Liver (tissue), 9 donors: ENCODE measurements around the gene P3H1. TPM values are rescaled to one million over a fixed set of nuclear protein-coding genes. Genes with fewer than 3 reads are reported as not detected.
"Not testable (repeated sequence)": the region's sequence is repeated elsewhere in the genome, so short reads cannot be mapped to it uniquely, and the experiment has no call there.

ENCODE experiments used
- DNase-seq: peaks from one replicate; pipeline ENCODE4 v3.0.0-alpha.2; 2017; ENCODE audit warnings: low spot score
- H3K27ac ChIP-seq, 2 donors: one replicate each; pipeline ENCODE4 v1.7.0; 2013; ENCODE audit warnings: inconsistent platforms in 2 of 2, low read length in 2 of 2, control low read depth in 1 of 2, low read depth in 1 of 2, mild to moderate bottlenecking in 1 of 2
- H3K27me3 ChIP-seq, 4 donors: one replicate each; pipeline versions ENCODE4 v1.6.1 to v1.7.0; 2013; ENCODE audit warnings: low read length in 3 of 4, inconsistent platforms in 1 of 4, mild to moderate bottlenecking in 1 of 4, moderate library complexity in 1 of 4; ENCODE audit not compliant: control insufficient read depth in 4 of 4, insufficient read depth in 4 of 4
- H3K36me3 ChIP-seq, 4 donors: one replicate each; pipeline versions ENCODE4 v1.6.1 to v1.7.0; 2013; ENCODE audit warnings: low read length in 3 of 4, mild to moderate bottlenecking in 3 of 4, low read depth in 1 of 4, moderate library complexity in 1 of 4; ENCODE audit not compliant: control insufficient read depth in 4 of 4, insufficient read depth in 3 of 4
- H3K4me1 ChIP-seq, 4 donors: one replicate each; pipeline versions ENCODE4 v1.6.1 to v1.7.0; 2013; ENCODE audit warnings: low read length in 3 of 4, mild to moderate bottlenecking in 3 of 4, moderate library complexity in 1 of 4; ENCODE audit not compliant: control insufficient read depth in 4 of 4, insufficient read depth in 4 of 4
- H3K4me3 ChIP-seq, 3 donors: one replicate each; pipeline versions ENCODE4 v1.6.1 to v1.7.0; 2013; ENCODE audit warnings: low read length in 3 of 3, control low read depth in 1 of 3, low read depth in 1 of 3, mild to moderate bottlenecking in 1 of 3
- H3K9ac ChIP-seq, 2 donors: one replicate each; pipeline ENCODE4 v1.7.0; 2013; ENCODE audit warnings: low read length in 2 of 2, mild to moderate bottlenecking in 2 of 2, moderate library complexity in 2 of 2, control low read depth in 1 of 2, low read depth in 1 of 2
- H3K9me3 ChIP-seq, 4 donors: one replicate each; pipeline versions ENCODE4 v1.6.1 to v1.7.0; 2013; ENCODE audit warnings: low read length in 3 of 4; ENCODE audit not compliant: control insufficient read depth in 4 of 4
- EGR1 ChIP-seq, 2 donors: IDR thresholded peaks; 2 replicates each; pipeline ENCODE4 v1.6.1; 2016 to 2018; ENCODE audit warnings: antibody characterized with exemption in 2 of 2, low read depth in 2 of 2
- FOXA1 ChIP-seq: IDR thresholded peaks from 2 replicates; pipeline ENCODE4 v1.6.1; 2016; ENCODE audit warnings: antibody characterized with exemption
- FOXA2 ChIP-seq: IDR thresholded peaks from 2 replicates; pipeline ENCODE4 v1.6.1; 2016; ENCODE audit warnings: antibody characterized with exemption
- HNF4A ChIP-seq, 2 donors: conservative IDR thresholded peaks; 2 replicates each; pipeline ENCODE4 v1.6.1; 2016; ENCODE audit warnings: antibody characterized with exemption in 2 of 2, mild to moderate bottlenecking in 2 of 2
- HNF4G ChIP-seq: IDR thresholded peaks from 2 replicates; pipeline ENCODE4 v1.6.1; 2016; ENCODE audit warnings: antibody characterized with exemption
- RAD21 ChIP-seq, 2 donors: IDR thresholded peaks; 2 replicates each; pipeline ENCODE4 v1.6.1; 2016; ENCODE audit warnings: antibody characterized with exemption in 2 of 2, mild to moderate bottlenecking in 2 of 2
- WGBS: extraction: QIAGEN DNeasy Blood & Tissue Kit; methylation state at CpG from one replicate; pipeline ENCODE4 v1.1.7; 2013; 5-methylcytosine and 5-hydroxymethylcytosine counted together
- polyA plus RNA-seq, 2 donors: library from polyadenylated mRNA; stranded (reverse) in 1 of 2; unstranded in 1 of 2; fragments of 200-250 nt in 1 of 2; fragments of >200 nt in 1 of 2; fragmentation: Nextera tagmentation in 1 of 2; extraction: Ambion mirVana in 1 of 2; gene quantifications; one replicate each; pipeline versions ENCODE4 v1.2.1 to v1.2.3, GENCODE V29; 2013 to 2015
- total RNA-seq, 2 donors: library from RNA; depleted of rRNA; stranded (reverse); fragments of >200 nt; gene quantifications; one replicate each; pipeline ENCODE4 v1.2.3, GENCODE V29; 2014
- TF ChIP-seq, protein P1 (sequence below): IDR thresholded peaks from 2 replicates; pipeline ENCODE4 v1.6.1; 2016; ENCODE audit warnings: antibody characterized with exemption
- TF ChIP-seq, protein P2 (sequence below): fragments of 150-350 bp; IDR thresholded peaks from 2 replicates; pipeline ENCODE4 v1.5.1; 2017; ENCODE audit warnings: improper control_type of control experiment, low read depth, low read length; ENCODE audit not compliant: missing input control
- donor health status: healthy.
- donor health status: healthy.
- donor health status: healthy.
- donor health status: healthy.
- donor health status: healthy.

Gene P3H1
- total and polyA plus RNA-seq, 4 donors, result 14.9 to 28.0 (median 22.7) TPM

- no peak overlapping the region for H3K4me3 ChIP-seq
- no peak for DNase-seq
- H3K9me3 ChIP-seq, result no peaks in the 10 kb centered on the region
- no peak for TF ChIP-seq FOXA2
- TF ChIP-seq EGR1 (IDR thresholded peaks at IDR 0.05; ENCODE audit: low read depth in 2 of 2), result no peak
- TF ChIP-seq FOXA1, result no peak
- 95% methylated on average over 3 of the region's 3 CpGs for WGBS
- H3K9ac ChIP-seq, result no peak overlapping the region
- no peaks in the 10 kb centered on the region for H3K27me3 ChIP-seq
- H3K27ac ChIP-seq, result no peak overlapping the region
- peaks cover 0 to 4% (median 0%) of the 10 kb centered on the region in 4 donors for H3K4me1 ChIP-seq
- H3K36me3 ChIP-seq, result peaks cover 0 to 3% (median under 1%) of the 10 kb centered on the region in 4 donors
Measured at GRCh38 chr1:42721926-42722325, 44.9 kb downstream of the P3H1 start.

GRCh38 chr1:42720868-42721267 is 46.0 kb downstream of the P3H1 start:
- H3K27me3 ChIP-seq, result no peaks in the 10 kb centered on the region
- peaks cover 0 to 4% (median 0%) of the 10 kb centered on the region in 4 donors for H3K4me1 ChIP-seq
- no peaks in the 10 kb centered on the region for H3K9me3 ChIP-seq
- TF ChIP-seq HNF4G, result no peak
- TF ChIP-seq FOXA1, result no peak
- TF ChIP-seq, protein P1, sequence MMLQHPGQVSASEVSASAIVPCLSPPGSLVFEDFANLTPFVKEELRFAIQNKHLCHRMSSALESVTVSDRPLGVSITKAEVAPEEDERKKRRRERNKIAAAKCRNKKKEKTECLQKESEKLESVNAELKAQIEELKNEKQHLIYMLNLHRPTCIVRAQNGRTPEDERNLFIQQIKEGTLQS, result no peak
- TF ChIP-seq, protein P2, sequence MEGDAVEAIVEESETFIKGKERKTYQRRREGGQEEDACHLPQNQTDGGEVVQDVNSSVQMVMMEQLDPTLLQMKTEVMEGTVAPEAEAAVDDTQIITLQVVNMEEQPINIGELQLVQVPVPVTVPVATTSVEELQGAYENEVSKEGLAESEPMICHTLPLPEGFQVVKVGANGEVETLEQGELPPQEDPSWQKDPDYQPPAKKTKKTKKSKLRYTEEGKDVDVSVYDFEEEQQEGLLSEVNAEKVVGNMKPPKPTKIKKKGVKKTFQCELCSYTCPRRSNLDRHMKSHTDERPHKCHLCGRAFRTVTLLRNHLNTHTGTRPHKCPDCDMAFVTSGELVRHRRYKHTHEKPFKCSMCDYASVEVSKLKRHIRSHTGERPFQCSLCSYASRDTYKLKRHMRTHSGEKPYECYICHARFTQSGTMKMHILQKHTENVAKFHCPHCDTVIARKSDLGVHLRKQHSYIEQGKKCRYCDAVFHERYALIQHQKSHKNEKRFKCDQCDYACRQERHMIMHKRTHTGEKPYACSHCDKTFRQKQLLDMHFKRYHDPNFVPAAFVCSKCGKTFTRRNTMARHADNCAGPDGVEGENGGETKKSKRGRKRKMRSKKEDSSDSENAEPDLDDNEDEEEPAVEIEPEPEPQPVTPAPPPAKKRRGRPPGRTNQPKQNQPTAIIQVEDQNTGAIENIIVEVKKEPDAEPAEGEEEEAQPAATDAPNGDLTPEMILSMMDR, result no peak
- no peak for TF ChIP-seq RAD21 (IDR thresholded peaks at IDR 0.05)
- no peak overlapping the region for H3K4me3 ChIP-seq
- DNase-seq, result no peak
- H3K27ac ChIP-seq, result no peak overlapping the region
- peaks cover 0 to 3% (median under 1%) of the 10 kb centered on the region in 4 donors for H3K36me3 ChIP-seq
- no peak overlapping the region for H3K9ac ChIP-seq
- 62% methylated on average over 1 of the region's 1 CpG for WGBS

- not testable (repeated sequence) for H3K36me3 ChIP-seq, H3K4me1 ChIP-seq, DNase-seq, H3K4me3 ChIP-seq, H3K27me3 ChIP-seq, H3K9ac ChIP-seq, H3K9me3 ChIP-seq, H3K27ac ChIP-seq
Measured at GRCh38 chr1:42714441-42714840, 52.4 kb downstream of the P3H1 start.

- peaks cover 1 to 8% (median 6%) of the 10 kb centered on the region in 4 donors for H3K36me3 ChIP-seq
Measured at GRCh38 chr1:42713293-42713692, 53.5 kb downstream of the P3H1 start.

DNA sequence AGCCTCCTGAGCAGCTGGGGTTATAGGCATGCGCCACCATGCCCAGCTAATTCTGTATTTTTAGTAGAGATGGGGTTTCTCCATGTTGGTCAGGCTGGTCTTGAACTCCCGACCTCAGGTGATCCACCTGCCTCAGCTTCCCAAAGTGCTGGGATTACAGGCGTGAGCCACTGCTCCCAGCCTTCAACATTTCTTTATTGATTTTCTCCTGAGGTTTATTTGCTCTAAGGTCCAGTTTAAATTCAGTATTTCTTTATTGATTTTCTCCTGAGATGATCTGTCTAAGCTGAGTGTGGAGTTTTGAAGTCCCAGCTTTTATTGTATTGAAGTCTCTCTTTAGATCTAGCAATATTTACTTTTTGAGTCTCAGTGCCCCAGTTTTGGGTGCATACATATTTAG is 54.0 kb downstream of the P3H1 start:
- H3K4me3 ChIP-seq, H3K9me3 ChIP-seq, DNase-seq, H3K27ac ChIP-seq, H3K36me3 ChIP-seq, H3K27me3 ChIP-seq, H3K4me1 ChIP-seq, H3K9ac ChIP-seq: not testable (repeated sequence)
- WGBS, result 68% methylated on average over 3 of the region's 3 CpGs
- peak in 1 of 2 donors; percentile 34 for TF ChIP-seq HNF4A (conservative IDR thresholded peaks at IDR 0.05)

More at GRCh38 chr1:42713293-42713692, 53.5 kb downstream of the P3H1 start:
- no peak overlapping the region for H3K9ac ChIP-seq
- peaks cover 0 to 4% (median under 1%) of the 10 kb centered on the region in 4 donors for H3K4me1 ChIP-seq
- DNase-seq, result no peak
- no peak overlapping the region for H3K27ac ChIP-seq
- no peaks in the 10 kb centered on the region for H3K9me3 ChIP-seq
- no peak for TF ChIP-seq HNF4G
- no peak overlapping the region for H3K4me3 ChIP-seq
- no peaks in the 10 kb centered on the region for H3K27me3 ChIP-seq
